HL-60 (cell line): ENCODE results near the gene FALEC.

Experiments used
- POLR2AphosphoS5 ChIP-seq: IDR thresholded peaks from 2 replicates; pipeline ENCODE4 v1.6.1; 2012; ENCODE audit warnings: low read depth
- TF ChIP-seq, protein P1 (sequence below): IDR thresholded peaks from one replicate; pipeline ENCODE4 v1.5.1; 2011; ENCODE audit warnings: low read length, control low read depth, inconsistent platforms; ENCODE audit not compliant: insufficient read depth

DNA sequence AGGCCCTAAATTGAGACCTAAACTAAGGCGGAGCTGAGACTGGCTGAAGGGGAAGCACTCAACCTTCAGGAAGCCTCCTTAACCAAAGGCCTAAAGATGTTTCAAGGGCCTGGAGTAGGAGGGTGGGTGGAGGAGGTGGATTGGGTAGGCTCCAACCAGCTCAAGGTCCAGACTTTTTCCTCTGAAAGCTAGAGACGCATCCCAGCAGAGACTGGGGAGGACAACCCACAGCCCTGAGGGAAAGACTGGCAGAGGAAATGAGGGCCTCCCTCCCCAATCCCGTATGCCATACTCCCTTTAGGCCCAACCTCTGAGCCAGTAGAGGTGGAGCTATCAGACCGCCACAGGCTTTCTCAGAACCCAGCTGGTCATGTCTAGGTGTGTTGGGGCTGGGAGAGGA lies 6.6 kb upstream of the FALEC start:
- TF ChIP-seq, protein P1, sequence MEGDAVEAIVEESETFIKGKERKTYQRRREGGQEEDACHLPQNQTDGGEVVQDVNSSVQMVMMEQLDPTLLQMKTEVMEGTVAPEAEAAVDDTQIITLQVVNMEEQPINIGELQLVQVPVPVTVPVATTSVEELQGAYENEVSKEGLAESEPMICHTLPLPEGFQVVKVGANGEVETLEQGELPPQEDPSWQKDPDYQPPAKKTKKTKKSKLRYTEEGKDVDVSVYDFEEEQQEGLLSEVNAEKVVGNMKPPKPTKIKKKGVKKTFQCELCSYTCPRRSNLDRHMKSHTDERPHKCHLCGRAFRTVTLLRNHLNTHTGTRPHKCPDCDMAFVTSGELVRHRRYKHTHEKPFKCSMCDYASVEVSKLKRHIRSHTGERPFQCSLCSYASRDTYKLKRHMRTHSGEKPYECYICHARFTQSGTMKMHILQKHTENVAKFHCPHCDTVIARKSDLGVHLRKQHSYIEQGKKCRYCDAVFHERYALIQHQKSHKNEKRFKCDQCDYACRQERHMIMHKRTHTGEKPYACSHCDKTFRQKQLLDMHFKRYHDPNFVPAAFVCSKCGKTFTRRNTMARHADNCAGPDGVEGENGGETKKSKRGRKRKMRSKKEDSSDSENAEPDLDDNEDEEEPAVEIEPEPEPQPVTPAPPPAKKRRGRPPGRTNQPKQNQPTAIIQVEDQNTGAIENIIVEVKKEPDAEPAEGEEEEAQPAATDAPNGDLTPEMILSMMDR, result no peak
- TF ChIP-seq POLR2AphosphoS5, result no peak
